HCT116 (cell line): ENCODE measurements around the gene MELTF. TPM values are rescaled to one million over a fixed set of nuclear protein-coding genes. Genes with fewer than 3 reads are reported as not detected.
A peak's percentile ranks its signal among the peaks of the same experiment; 100 is the strongest.

Experiments used
- ATAC-seq: fragments of 200-7000 bp; cut with Tn5 transposase; 2 replicates; pipeline ENCODE4 v1.9.1; 2020; ENCODE audit warnings: mild to moderate bottlenecking, moderate library complexity
- BruUV-seq: library from RNA; stranded (reverse); fragments of 400-500 nt; replicated peaks from 2 replicates; lab custom pipeline; 2021; lab: Mats Ljungman, UMichigan
- CTCF ChIA-PET: fragments of 300-600 bp; sonication (Branson Sonifier 250); formaldehyde crosslinking; loops from one replicate; lab custom pipeline; 2021; ENCODE audit warnings: antibody characterized with exemption; lab: Charles Lee
- POLR2A ChIA-PET: fragments of 300-600, 350-600 bp; sonication (Branson Sonifier 250); formaldehyde crosslinking; loops from one replicate; lab custom pipeline; 2021; ENCODE audit warnings: antibody characterized with exemption; lab: Charles Lee
- RAD21 ChIA-PET, 2 experiments: fragments of 300-600 bp; sonication (Branson Sonifier 250); formaldehyde crosslinking; loops; one replicate each; lab custom pipeline; 2023; ENCODE audit warnings: low total read pairs in 2 of 2; ENCODE audit not compliant: uncharacterized antibody in 2 of 2, unreplicated experiment in 2 of 2, low non-redundant PET in 1 of 2; lab: Charles Lee
- DNase-seq: peaks from one replicate; pipeline ENCODE4 v3.0.0-alpha.2; 2010; ENCODE audit warnings: low read depth, low spot score
- H2AFZ ChIP-seq: fragments of 200-600 bp; shearing (Covaris generic), sonication (generic); 2 replicates; pipeline ENCODE4 v1.6.1; 2017; ENCODE audit warnings: low read depth, mixed run types, mixed read lengths, antibody characterized with exemption, low read length; ENCODE audit not compliant: poor library complexity, severe bottlenecking
- H3K27ac ChIP-seq: 2 replicates; pipeline ENCODE4 v1.5.1; 2012; ENCODE audit warnings: low read depth, low read length
- H3K27me3 ChIP-seq: fragments of 200-600 bp; sonication (generic); 2 replicates; pipeline ENCODE4 v1.6.1; 2016; ENCODE audit warnings: mixed run types, low read length, mixed read lengths; ENCODE audit not compliant: insufficient read depth
- H3K36me3 ChIP-seq, 2 experiments: fragments of 200-500 bp in 1 of 2; fragments of 200-600 bp in 1 of 2; sonication (Bioruptor generic) in 1 of 2; sonication (generic) in 1 of 2; 2 replicates each; pipeline versions ENCODE4 v1.5.1 to v1.6.1; 2014 to 2016; ENCODE audit warnings: low read length in 2 of 2, inconsistent platforms in 1 of 2, mixed read lengths in 1 of 2, mixed run types in 1 of 2; ENCODE audit not compliant: insufficient read depth in 2 of 2, control insufficient read depth in 1 of 2
- H3K4me1 ChIP-seq, 2 experiments: fragments of 200-600 bp in 1 of 2; sonication (generic) in 1 of 2; 2 replicates each; pipeline versions ENCODE4 v1.5.1 to v1.6.1; 2012 to 2017; ENCODE audit warnings: low read length in 2 of 2, inconsistent platforms in 1 of 2, mild to moderate bottlenecking in 1 of 2, mixed read lengths in 1 of 2, mixed run types in 1 of 2, moderate library complexity in 1 of 2; ENCODE audit not compliant: insufficient read depth in 2 of 2, control insufficient read depth in 1 of 2
- H3K4me2 ChIP-seq: fragments of 200-600 bp; sonication (generic); 2 replicates; pipeline ENCODE4 v1.6.1; 2017; ENCODE audit warnings: mixed run types, low read length, mixed read lengths
- H3K4me3 ChIP-seq, 2 experiments: fragments of 200-600 bp in 1 of 2; sonication (generic) in 1 of 2; replicated peaks in 1 of 2; 2 replicates each; pipeline ENCODE4 v1.5.1; 2011 to 2016; ENCODE audit warnings: low read length in 2 of 2, control low read depth in 1 of 2, low read depth in 1 of 2, mild to moderate bottlenecking in 1 of 2, mixed read lengths in 1 of 2, mixed run types in 1 of 2
- H3K79me2 ChIP-seq: fragments of 200-600 bp; sonication (generic); 2 replicates; pipeline ENCODE4 v1.6.1; 2017; ENCODE audit warnings: mild to moderate bottlenecking, mixed run types, low read length, moderate library complexity, mixed read lengths; ENCODE audit not compliant: insufficient read depth
- H3K9ac ChIP-seq: fragments of 200-600 bp; sonication (generic); 2 replicates; pipeline ENCODE4 v1.6.1; 2016; ENCODE audit warnings: low read length, mixed read lengths
- H3K9me2 ChIP-seq: fragments of 200-600 bp; sonication (generic), shearing (Covaris generic); 2 replicates; pipeline ENCODE4 v1.6.1; 2017; ENCODE audit warnings: mixed run types, mild to moderate bottlenecking, moderate library complexity; ENCODE audit not compliant: insufficient read depth
- H3K9me3 ChIP-seq, 2 experiments: fragments of 200-500 bp in 1 of 2; fragments of 200-600 bp in 1 of 2; sonication (Bioruptor generic) in 1 of 2; sonication (generic) in 1 of 2; 2 replicates each; pipeline ENCODE4 v1.6.1; 2014 to 2017; ENCODE audit warnings: low read length in 2 of 2, mixed read lengths in 2 of 2, inconsistent platforms in 1 of 2, low read depth in 1 of 2, mild to moderate bottlenecking in 1 of 2, mixed run types in 1 of 2, moderate library complexity in 1 of 2; ENCODE audit not compliant: control insufficient read depth in 1 of 2, insufficient read depth in 1 of 2
- H4K20me1 ChIP-seq: fragments of 200-600 bp; sonication (generic), shearing (Covaris generic); 2 replicates; pipeline ENCODE4 v1.6.1; 2017; ENCODE audit warnings: mixed run types, mild to moderate bottlenecking, moderate library complexity; ENCODE audit not compliant: insufficient read depth
- ATF3 ChIP-seq: IDR thresholded peaks from 2 replicates; pipeline ENCODE4 v1.6.1; 2012
- CEBPB ChIP-seq: IDR thresholded peaks from 2 replicates; pipeline ENCODE4 v1.6.1; 2012; ENCODE audit warnings: low read depth
- EGR1 ChIP-seq: IDR thresholded peaks from 2 replicates; pipeline ENCODE4 v1.6.1; 2012; ENCODE audit warnings: low read depth
- ELF1 ChIP-seq: IDR thresholded peaks from 2 replicates; pipeline ENCODE4 v1.6.1; 2012; ENCODE audit warnings: low read depth, borderline replicate concordance
- JUND ChIP-seq: IDR thresholded peaks from 2 replicates; pipeline ENCODE4 v1.6.1; 2012
- POLR2A ChIP-seq: IDR thresholded peaks from 2 replicates; pipeline ENCODE4 v1.7.0; 2011; ENCODE audit warnings: borderline replicate concordance; ENCODE audit not compliant: insufficient read depth, insufficient read length; ENCODE audit errors: extremely low read depth
- POLR2AphosphoS5 ChIP-seq: IDR thresholded peaks from 2 replicates; pipeline ENCODE4 v1.6.1; 2011; ENCODE audit warnings: mild to moderate bottlenecking, low read depth, low read length, moderate library complexity
- SIN3A ChIP-seq: IDR thresholded peaks from 2 replicates; pipeline ENCODE4 v1.6.1; 2012; ENCODE audit warnings: low read depth
- SP1 ChIP-seq: IDR thresholded peaks from 2 replicates; pipeline ENCODE4 v1.6.1; 2012; ENCODE audit warnings: low read depth
- SRF ChIP-seq: IDR thresholded peaks from 2 replicates; pipeline ENCODE4 v1.6.1; 2012; ENCODE audit warnings: low read depth
- YY1 ChIP-seq: IDR thresholded peaks from 2 replicates; pipeline ENCODE4 v1.6.1; 2011; ENCODE audit warnings: low read length, low read depth, moderate library complexity, mild to moderate bottlenecking; ENCODE audit not compliant: insufficient replicate concordance; ENCODE audit errors: extremely low read depth
- ZBTB33 ChIP-seq: IDR thresholded peaks from 2 replicates; pipeline ENCODE4 v1.6.1; 2011; ENCODE audit warnings: mild to moderate bottlenecking, low read length, moderate library complexity; ENCODE audit not compliant: insufficient replicate concordance; ENCODE audit errors: extremely low read depth
- ZFX ChIP-seq: fragments of 450-650 bp; IDR thresholded peaks from 2 replicates; pipeline ENCODE4 v1.6.1; 2017
- ZNF274 ChIP-seq: fragments of 200-500 bp; sonication (Bioruptor generic); IDR thresholded peaks from 2 replicates; pipeline ENCODE4 v1.6.1; 2014; ENCODE audit warnings: mild to moderate bottlenecking, low read depth, low read length, inconsistent platforms
- intact Hi-C: fragments of 100-400 bp; cut with micrococcal nuclease; formaldehyde crosslinking; loops from 2 replicates; pipeline ENCODE4 v1.10.0; 2022
- total RNA-seq: library from RNA; stranded (reverse); gene quantifications from one replicate; pipeline ENCODE4 v1.2.1, GENCODE V29; 2021; ENCODE audit not compliant: unreplicated experiment
- TF ChIP-seq, protein P1 (sequence below), 3 experiments: fragments of 200-600 bp in 1 of 3; sonication (generic) in 1 of 3; IDR thresholded peaks in 2 of 3; conservative IDR thresholded peaks in 1 of 3; 2 replicates each; pipeline ENCODE4 v1.5.1; 2012 to 2017; ENCODE audit warnings: low read depth in 2 of 3, low read length in 2 of 3, antibody characterized with exemption in 1 of 3, borderline replicate concordance in 1 of 3, control low read depth in 1 of 3, mild to moderate bottlenecking in 1 of 3, mixed read lengths in 1 of 3, mixed run types in 1 of 3, moderate library complexity in 1 of 3; ENCODE audit not compliant: insufficient read depth in 1 of 3
- TF ChIP-seq, protein P2 (sequence below): IDR thresholded peaks from 2 replicates; pipeline ENCODE4 v1.6.1; 2012

MELTF gene
- total RNA-seq, 1 experiment from 2014 or later = 47.6 TPM

GRCh38 chr3:197027151-197027895, 2.3 kb downstream of the MELTF start:
- Histone ChIP-seq H3K9me3 (no peaks in the 10 kb centered on the region), H3K79me2 (peaks cover 26% of the 10 kb centered on the region), H4K20me1 (no peaks in the 10 kb centered on the region), H2AFZ (no peak overlapping the region), H3K4me1 (peaks cover 25 to 40% of the 10 kb centered on the region in 2 experiments), H3K27ac (no peak overlapping the region; the same call in 1 of the 2 replicates), H3K9me2 (no peaks in the 10 kb centered on the region), H3K36me3 (peaks cover 2 to 7% of the 10 kb centered on the region in 2 experiments; a peak in 3 of 4 replicates), H3K4me3 (no peak overlapping the region), H3K4me2 (peak overlapping the region; percentile 97; the same call in 1 of the 2 replicates)
- intact Hi-C loops = no loop called here
- POLR2A ChIA-PET = no interaction called here
- ATAC-seq = no peak
- no peak for DNase-seq
- TF ChIP-seq SIN3A (no peak), ZBTB33 (no peak), EGR1 (no peak), POLR2A (no peak), YY1 (no peak), SRF (no peak), CEBPB (no peak), JUND (no peak), POLR2AphosphoS5 (no peak), SP1 (no peak), ZNF274 (no peak), ELF1 (no peak), ZFX (no peak), ATF3 (no peak)
- TF ChIP-seq, protein P1, sequence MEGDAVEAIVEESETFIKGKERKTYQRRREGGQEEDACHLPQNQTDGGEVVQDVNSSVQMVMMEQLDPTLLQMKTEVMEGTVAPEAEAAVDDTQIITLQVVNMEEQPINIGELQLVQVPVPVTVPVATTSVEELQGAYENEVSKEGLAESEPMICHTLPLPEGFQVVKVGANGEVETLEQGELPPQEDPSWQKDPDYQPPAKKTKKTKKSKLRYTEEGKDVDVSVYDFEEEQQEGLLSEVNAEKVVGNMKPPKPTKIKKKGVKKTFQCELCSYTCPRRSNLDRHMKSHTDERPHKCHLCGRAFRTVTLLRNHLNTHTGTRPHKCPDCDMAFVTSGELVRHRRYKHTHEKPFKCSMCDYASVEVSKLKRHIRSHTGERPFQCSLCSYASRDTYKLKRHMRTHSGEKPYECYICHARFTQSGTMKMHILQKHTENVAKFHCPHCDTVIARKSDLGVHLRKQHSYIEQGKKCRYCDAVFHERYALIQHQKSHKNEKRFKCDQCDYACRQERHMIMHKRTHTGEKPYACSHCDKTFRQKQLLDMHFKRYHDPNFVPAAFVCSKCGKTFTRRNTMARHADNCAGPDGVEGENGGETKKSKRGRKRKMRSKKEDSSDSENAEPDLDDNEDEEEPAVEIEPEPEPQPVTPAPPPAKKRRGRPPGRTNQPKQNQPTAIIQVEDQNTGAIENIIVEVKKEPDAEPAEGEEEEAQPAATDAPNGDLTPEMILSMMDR (IDR thresholded peaks at IDR 0.05 in 2 of 3, conservative IDR thresholded peaks at IDR 0.05 in 1 of 3; ENCODE audit: borderline replicate concordance in 1 of 3, insufficient read depth in 1 of 3, low read depth in 2 of 3, low read length in 2 of 3) = no peak
- TF ChIP-seq, protein P2, sequence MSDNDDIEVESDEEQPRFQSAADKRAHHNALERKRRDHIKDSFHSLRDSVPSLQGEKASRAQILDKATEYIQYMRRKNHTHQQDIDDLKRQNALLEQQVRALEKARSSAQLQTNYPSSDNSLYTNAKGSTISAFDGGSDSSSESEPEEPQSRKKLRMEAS = no peak
- TF ChIP-seq, all 23 proteins: peak for 0
- Histone ChIP-seq H3K27me3 (no peaks in the 10 kb centered on the region), H3K9ac (peak overlapping the region; percentile 99; the same call in 1 of the 2 replicates)
- RAD21 ChIA-PET = no interaction called here
- CTCF ChIA-PET = no interaction called here
- no TSS peak for BruUV-seq
